Stimulated activated CD8-positive, alpha-beta memory T cell treated with anti-CD3 and anti-CD28 coated beads, Interleukin-4, amount 100 ng/mL, for 24 hours (primary cell): Measurements from ENCODE around the gene GSTT2.
"Not testable (repeated sequence)": the region's sequence is repeated elsewhere in the genome, so short reads cannot be mapped to it uniquely, and the experiment has no call there.

Source experiments
- DNase-seq: peaks from one replicate; pipeline ENCODE4 v3.0.0-alpha.2; 2020; ENCODE audit warnings: low read depth

The GSTT2 gene

DNA sequence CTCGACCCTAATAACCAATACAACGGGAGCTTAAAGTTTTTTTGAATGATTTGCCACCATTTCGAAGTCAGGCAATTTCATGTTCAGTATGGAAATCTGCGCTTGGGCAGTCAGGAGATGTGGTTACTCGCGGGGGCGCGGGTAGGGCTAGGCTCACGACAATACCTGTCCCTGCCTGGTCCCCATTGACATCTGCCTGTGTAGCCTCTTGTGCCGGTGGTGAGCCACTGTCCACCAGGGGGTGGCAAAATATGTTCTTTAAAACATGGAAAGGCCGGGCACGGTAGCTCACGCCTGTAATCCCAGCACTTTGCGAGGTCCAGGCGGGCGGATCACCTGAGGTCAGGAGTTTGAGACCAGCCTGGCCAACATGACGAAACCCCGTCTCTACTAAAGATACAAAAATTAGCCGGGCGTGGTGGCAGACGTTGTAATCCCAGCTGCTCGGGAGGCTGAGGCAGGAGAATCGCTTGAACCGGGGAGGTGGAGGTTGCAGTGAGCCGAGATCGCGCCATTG is 5.0 kb upstream of the GSTT2 start:
- not testable (repeated sequence) for DNase-seq

DNA sequence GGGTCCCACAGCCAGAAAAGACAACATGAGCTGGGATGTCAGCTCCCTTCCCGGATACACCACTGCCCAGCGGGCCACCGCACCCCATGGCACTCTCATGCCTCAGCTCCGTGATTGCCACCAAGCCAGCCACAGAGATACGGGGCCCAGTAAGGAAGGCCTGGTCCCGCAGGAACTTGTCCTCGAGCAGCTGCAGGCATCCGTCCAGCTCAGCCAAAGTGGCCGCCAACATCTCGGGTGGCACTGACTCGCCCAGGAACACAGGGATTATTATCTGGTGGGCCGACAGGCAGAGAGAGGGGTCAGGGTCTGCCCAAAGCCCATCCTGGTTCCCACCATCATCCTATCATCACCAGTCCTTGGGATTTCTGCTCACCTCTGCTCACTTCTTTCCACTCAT is 2.6 kb upstream of the GSTT2 start:
- not testable (repeated sequence) for DNase-seq

DNA sequence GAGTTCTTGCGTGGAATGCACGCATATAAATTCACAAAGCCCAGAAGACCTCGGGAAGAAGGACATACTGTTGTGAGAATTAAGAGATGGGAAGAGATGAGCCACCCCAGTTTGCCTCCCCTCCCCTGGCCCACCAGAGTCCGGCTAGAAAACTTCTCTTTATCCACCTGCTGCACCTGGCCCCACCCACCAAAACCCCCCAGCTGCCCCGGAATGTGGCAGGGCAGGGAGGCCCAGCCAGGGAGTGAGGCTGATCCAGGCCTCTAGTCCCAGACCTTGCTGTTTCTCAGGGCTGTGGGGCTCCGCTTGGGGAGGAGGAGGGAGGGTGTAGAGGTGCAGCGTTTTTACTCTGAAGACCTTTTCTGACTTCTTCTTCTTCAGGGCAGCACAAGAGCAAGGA is 633 bp downstream of the GSTT2 start:
- DNase-seq: not testable (repeated sequence)

DNA sequence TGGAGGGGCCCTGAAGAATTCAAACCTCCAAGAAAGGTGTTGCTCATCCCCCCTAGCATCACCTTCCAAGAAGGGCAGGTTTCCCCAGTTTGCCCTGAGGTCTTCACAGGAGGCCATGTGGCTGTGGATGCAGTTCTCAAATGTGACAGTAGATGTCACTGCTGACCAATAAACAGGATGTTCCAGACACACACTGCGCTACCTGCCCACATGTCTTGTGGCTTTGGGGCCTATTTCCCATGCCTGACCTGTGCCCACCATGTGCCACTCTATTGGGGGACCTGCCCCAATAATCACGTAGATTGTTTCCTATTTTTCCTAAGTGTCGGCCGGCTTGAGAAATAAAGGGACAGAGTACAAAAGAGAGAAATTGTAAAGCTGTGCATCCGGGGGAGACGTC is 4.5 kb downstream of the GSTT2 start:
- DNase-seq: no peak

DNA sequence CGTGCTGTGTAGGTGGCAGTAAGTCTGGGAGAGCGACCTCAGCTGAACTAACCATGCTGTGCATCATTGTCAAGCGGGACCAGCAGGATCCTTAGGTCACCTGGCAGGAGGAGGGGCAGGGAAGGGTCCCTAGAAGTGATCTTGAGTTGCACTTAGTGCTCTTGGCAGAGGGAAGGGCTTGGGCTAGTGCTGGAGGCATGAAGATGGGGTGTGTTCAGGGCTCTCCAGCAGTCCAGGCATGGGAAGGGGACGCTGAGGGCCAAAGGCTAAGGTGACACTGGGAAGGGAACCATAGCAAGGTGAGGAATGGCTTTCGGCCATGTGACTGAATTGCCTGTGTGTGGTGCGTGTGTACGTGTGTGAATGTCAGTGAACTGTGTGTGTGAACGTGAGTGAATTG is 6.2 kb downstream of the GSTT2 start:
- not testable (repeated sequence) for DNase-seq

DNA sequence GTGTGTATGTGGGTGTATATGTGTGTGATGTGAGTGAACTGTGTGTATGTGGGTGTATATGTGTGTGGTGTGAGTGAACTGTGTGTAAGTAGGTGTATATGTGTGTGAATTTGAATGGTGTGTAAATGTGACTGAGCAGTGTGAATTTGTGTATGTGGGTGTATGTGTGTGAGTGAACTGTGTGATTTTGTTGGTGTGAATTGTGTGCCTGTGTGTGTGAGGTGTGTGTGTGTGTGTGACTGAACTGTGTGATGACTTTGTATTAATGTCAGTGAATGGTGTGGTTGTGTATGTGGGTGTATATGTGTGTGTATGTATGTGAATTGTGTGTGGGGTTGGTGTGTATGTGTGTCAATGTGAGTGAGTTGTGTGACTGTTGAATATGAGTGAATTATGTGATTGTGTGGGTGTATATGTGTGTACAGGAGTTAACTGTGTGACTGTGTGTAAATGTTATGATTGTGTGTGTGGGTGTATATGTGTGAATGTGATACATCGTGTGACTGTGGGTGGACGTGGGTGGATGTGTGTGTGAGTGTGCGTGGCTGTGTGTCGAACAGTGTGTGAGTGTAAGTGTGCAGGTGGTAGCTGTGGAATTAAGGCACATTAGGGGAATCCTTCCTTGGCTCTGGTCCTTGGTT is 6.7 kb downstream of the GSTT2 start:
- DNase-seq: not testable (repeated sequence)

DNA sequence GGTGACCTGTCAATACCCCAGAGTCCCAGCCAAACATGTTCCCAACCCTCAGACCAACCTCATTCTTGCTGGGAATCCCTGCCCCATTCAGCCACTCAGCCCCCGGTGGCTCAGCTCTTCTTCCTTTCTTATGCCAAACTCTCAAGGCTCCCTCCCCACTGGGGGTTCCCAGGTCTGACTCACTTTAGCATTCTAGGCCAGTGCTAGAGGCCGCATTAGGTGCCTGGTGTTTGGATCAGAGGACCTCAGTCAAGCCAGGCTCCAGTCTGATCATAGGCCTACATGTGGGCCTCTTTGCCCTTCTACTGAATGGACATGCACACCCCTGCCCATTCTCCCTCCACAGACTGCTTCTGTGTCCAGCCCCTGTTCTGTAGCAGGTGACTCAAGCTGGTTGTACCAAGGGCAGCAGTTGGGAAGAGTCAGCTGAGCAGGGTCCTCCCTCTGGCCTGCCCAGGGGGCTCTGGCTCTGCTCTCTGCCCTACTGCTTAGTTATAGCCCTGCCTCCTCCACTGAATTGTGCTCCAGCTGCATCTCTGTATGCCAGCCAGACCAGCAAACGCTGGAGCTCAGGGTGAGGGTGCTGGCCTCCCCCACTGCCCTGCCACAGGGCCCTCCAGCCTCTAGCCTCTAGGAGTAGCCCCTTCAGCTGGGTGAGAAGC is 9.8 kb downstream of the GSTT2 start:
- DNase-seq: not testable (repeated sequence)

DNA sequence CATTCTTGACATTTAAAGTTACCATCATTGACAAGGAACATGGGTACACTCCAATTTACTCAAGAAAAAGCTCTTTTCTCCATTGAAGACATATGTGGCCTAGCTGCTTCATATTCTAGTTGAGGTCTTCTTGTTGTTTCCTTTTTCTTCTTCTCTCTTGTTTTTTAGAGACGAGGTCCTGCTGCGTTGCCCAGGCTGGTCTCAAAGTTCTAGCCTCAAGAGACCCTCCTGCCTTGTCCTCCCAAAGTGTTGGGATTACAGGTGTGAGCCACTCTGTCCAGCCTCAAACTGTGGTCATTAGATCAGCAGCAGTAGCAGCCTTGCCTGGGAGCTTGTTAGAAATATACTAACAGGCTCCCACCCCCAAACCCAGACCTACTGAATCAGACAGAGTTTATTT is 13.1 kb downstream of the GSTT2 start:
- not testable (repeated sequence) for DNase-seq

DNA sequence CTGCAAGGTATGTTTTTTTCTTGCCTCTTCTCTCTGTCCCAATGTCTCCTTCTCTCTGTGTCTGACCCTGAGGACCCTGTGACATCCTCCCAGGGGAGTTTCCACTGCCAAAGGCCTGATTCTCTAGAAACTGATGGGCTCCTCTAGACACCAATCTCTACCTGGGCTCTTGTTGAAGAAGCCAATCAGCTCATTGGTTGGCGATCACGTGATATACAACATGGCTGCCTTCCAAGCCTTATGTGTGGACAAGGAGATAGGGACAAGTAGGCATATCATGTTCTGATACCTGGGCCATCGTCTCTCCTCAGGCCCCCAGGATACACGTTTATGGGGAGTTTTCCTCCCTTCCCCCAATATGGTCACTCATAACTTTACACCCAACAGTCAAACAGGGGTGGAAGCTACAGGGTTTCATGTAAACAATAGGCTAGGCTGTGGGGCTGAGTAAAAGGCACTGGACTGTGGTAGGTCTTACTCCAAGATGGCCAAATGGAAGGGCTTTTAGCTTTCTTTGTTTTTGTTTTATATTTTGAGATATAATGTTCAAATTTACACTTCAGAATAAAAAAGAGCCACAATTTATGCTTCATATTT is 13.7 kb downstream of the GSTT2 start:
- not testable (repeated sequence) for DNase-seq

DNA sequence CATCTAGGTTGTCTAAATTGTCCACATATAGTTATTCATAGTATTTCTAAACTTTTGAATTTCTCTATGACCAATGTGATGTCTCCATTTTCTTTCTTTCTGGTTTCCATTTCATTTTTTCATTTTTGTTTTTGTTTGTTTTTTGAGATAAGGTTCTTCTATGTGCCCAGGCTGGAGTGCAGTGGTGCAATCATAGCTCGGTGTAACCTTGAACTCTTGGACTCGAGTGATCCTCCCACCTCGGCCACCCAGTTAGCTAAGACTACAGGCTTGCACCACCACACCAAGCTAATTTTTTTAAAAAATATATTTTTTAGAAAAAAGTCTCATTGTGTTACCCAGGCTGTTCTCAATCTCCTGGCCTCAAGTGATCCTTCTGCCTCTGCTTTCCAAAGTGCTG is 17.2 kb downstream of the GSTT2 start:
- no peak for DNase-seq

DNA sequence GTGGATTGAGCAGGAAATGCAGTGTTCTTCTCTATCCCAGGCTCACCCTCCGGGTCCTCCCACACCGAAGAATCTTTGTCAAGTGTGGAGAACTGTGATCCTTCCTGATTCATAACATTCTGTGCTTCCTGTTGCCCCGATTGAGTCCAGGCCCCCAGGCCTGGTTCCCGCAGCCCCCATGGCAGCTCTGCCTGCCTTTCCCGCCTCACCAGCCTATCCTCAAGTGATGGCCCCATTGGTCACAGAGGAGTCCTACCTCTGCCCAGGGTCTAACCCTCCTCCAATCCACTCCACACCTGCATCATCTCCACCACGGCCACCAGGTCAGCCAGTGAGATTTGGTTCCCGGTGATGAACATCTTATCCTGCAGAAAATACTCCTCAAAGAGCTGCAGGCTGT is 19.8 kb downstream of the GSTT2 start:
- DNase-seq: not testable (repeated sequence)

DNA sequence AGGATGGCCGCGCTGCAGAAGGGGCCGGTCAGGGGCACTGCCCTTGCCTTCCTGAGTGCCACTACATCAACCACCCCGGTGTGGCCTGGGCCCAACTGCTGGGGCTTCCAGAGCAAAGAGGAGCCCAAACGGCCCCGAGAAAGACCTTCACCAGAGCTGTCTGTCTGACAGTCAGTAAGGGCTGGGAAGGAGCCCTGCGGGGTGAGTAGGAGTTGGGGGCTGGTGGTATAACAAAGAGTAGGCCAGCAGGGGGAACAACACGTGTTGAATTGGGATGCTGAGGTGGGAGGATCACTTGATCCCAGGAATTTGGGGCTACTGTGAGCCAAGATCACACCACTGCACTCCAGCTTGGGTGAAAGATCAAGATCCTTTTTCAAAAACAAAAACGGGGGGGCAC is 21.4 kb downstream of the GSTT2 start:
- no peak for DNase-seq

DNA sequence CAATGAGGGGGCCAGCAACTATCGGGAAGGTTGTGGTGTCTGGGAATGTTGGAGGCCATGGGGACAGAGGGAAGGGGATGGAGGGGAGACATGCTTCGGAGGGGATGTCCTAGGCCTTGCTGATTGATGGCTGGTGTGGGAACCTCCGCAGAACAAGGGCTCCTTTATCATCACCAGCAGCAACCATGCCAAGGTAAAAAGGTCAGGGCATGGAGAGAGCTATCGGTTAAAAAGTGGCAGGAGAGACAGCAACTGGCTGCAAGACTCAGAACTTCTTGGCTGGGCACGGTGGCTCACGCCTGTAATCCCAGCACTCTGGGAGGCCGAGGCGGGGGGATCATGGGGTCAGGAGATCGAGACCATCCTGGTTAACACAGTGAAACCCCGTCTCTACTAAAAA is 22.3 kb downstream of the GSTT2 start:
- DNase-seq: no peak

DNA sequence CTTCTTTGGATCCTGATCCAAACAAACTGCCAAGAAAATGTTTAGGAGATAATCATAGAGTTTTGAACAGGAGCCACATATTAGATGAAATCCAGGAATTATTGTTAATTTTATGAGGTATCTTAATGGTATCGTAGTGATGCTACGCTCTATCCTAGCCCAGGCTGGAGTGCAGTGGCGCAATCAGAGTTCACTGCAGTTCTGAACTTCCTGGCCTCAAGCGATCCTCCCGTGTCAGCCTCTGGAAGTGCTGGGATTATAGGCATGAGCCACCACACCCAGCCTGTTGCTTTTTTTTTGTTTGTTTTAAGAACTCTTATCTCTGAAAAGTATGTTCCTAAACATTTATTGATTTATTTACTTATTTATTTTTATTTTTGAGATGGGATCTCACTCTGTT is 22.9 kb downstream of the GSTT2 start:
- DNase-seq: no peak

DNA sequence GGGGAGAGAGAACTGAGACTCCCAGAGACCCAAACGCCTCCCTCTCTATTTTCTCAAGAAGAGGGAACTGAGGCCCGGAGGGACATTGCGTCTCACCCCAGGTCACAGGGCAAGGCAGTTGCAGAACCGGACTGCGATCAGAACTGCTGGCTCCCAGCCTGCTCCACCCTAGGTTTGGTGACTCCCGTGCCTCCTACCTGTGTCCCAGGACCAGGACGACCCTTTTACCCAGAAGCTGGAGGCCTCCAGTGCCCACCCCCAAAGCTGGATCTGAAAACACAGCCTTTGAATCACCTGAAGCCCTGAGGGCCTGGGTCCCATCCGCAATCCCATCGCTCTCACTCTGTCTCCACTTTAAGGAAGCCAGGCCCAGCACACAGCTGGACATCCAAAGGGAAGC is 24.0 kb downstream of the GSTT2 start:
- DNase-seq: no peak

DNA sequence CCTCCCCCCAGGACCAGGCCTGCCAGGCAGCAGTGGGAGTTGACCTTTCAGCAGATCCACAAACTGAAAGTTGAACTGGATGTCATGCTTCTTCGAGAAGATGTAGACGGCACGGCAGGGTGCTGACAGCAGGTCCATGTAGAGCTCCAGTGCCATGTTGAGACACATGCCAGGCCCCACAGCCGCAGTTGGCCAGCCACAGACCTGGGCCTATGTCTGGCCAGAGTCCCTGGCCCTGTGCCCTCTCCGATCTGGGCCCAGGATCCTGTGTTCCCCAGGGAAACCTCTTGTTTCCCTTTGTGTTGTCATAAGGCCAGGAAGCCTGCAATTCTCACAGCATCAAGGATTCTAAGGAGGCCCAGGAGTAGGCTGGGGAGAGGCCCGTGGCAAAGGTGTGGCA is 25.3 kb downstream of the GSTT2 start, which contains the start of gene GSTT4:
Gene GSTT4, minus strand, starts transcription at position 253 of the 400 bp plus-strand sequence. Its CDS starts 97 bp downstream, at position 156.
- no peak for DNase-seq

DNA sequence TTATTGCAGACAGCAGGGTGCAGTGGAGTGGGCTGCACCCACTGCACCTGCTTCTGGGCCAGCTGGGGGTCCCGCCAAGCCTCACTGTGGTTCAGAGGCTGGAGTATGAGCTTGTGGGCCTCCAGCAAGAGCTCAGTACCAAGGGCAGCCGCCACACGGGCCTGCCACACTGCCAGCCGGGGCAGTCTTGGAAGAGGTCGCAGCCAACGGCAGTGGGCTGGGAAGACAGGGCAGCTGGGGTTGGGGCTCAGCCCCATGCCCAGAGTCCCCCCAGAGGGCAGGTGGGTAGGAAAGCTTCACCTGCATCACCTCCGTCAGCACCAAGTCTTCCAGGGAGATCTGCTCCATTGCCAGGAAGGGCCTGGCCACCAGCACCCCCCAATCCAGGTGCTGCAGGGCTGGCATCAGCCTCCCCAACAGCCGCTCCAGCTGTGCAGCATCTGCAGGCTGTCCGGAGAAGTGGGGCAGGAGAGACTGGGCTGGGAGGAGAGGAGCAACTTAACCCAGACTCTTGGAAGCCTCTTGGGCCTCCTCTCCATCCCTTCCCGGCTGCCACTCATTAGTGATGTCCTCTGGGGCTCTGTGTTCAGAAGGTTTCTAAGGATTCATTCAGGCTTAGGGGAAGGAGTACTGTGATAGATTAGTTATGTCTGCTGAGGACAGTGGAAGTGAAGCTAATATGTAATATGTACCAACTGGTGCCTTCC is 26.4 kb downstream of the GSTT2 start:
- DNase-seq: no peak

DNA sequence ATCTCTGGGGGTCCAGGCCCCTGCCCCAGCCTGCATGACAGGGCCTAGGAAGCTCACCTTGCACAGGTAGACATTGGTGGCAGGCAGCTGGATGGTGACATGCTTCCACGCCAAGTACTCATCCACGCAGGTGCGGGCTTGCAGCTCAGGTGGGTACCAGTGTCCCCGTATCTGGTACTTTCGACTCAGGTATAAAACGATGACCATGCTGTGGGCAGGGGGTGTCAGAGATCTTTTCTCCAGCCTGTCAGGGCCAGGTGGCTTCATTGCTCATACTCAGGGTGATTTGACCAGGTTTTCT is 26.9 kb downstream of the GSTT2 start:
- no peak for DNase-seq

DNA sequence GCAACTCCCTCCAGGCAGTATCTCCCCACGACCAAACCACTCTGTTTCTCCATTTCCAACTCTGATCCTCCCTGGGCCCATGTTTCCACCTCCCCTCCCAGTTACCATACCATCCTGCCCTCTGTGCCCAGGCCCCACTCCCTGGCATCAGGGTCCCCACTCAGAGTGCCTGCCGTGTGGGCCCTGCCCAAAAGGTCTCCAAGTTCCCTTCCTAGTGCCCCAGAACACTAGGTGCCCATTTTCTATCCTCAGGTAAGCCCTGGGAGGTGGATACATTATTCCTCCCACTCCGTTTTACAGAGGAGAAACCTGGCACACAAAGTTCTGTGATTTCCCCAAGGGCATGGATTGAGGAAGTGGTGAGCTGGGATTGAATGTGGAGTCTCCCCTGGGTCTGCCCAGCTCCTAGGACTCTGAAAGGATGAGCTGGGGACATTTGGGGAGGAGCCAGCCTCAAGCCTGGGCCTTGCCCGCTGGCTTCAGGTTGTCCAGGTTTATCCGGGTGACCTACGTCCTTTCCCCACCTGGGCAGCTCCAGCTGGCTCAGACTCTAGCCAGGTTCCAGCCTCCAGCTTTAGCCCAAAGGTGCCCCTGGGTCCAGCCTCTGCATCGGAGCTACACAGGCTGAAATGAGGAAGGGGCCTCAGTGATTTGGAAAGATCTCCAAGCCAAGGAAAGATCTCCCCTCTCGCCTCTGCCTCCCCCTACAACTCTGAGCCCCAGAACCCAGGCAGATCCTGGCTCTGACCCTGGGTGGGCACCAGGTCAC is 27.5 kb downstream of the GSTT2 start:
- DNase-seq: no peak

DNA sequence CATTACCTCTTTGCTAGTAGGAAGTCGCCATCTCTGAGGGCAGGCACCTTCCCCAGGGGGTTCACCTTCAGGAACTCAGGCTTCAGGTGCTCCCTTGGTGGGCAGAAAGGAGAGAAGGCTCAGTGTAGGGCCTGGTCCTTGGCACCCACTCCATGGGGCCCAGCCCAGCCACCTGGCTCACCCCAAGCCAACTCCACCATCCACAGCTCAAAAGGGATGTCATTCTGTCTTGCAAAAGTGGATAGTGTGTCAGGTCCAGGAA is 28.0 kb downstream of the GSTT2 start:
- DNase-seq: no peak

DNA sequence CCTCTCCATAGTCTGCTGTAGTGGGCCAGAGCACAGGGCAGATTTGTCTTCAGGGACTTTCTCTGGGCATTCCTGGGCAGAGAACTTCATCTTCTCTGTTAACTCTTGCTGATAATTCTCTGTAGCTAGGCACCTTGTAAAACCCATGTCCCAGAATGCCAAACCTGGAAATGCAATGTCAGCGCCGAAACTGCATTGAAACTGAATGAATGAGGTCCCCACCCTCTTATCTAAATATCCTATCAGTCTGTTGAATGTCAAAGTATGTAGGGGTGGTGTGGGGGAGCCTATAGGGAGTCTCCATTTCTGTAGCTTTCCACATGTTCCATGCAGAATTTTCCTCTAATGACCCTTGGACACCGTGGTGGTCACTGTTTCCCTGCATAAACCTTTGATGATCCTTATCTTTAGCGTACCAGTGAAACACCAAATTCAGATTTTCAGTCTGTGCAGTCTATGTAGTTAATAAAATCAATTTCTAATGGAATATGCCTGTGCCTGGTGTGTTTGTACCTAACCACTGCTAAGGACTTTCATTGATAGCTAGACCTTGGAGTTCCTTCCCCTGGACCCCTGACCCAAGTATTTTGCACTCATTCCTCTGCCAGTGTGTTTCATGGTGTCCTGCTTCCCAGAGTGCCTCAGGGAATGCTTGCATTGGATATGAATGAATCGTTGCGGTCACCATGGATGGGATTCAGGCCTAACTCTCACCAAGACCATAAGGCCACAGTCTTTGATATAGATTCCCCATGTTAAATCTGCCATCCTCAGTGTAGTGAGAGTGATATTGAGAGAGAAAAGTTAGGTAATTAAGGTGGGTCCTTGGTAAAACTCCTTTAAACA is 28.7 kb downstream of the GSTT2 start:
- DNase-seq: no peak
